Right atrium auricular region (tissue), 2 donors: ENCODE measurements around the gene CD164L2. TPM values are rescaled to one million over a fixed set of nuclear protein-coding genes. Genes with fewer than 3 reads are reported as not detected.

Experiments used
- DNase-seq: peaks from one replicate; pipeline ENCODE4 v3.0.0-alpha.2; 2019; ENCODE audit warnings: low spot score
- H3K27ac ChIP-seq, 2 donors: fragments of 200-600 bp; sonication (generic); 1 replicate in 1 of 2; 2 replicates in 1 of 2; pipeline ENCODE4 v1.5.1; 2016 to 2019
- H3K27me3 ChIP-seq, 2 donors: fragments of 200-600 bp; sonication (generic); one replicate each; pipeline versions ENCODE4 v1.5.1 to v1.6.0; 2017 to 2019
- H3K36me3 ChIP-seq: fragments of 200-600 bp; sonication (generic); one replicate; pipeline ENCODE4 v1.5.1; 2016
- H3K4me1 ChIP-seq, 2 donors: fragments of 200-600 bp; sonication (generic); one replicate each; pipeline versions ENCODE4 v1.5.1 to v1.6.0; 2017 to 2019
- H3K4me3 ChIP-seq, 2 donors: fragments of 200-600 bp; sonication (generic); 1 replicate in 1 of 2; 2 replicates in 1 of 2; pipeline ENCODE4 v1.5.1; 2017 to 2019; ENCODE audit warnings: mild to moderate bottlenecking in 1 of 2, moderate library complexity in 1 of 2
- H3K9me3 ChIP-seq, 2 donors: fragments of 200-600 bp; sonication (generic); one replicate each; pipeline ENCODE4 v1.5.1; 2019
- total RNA-seq, 2 donors: library from RNA; depleted of rRNA; stranded (reverse); fragments of >200 nt; gene quantifications; one replicate each; pipeline ENCODE4 v1.1.0, GENCODE V29; 2016
- TF ChIP-seq, protein P1 (sequence below), 2 donors: fragments of 200-600 bp; sonication (generic); IDR thresholded peaks; one replicate each; pipeline ENCODE4 v1.5.1; 2019; ENCODE audit warnings: antibody characterized with exemption in 2 of 2

Gene CD164L2
- total RNA-seq, 2 donors from 2014 or later = not detected

GRCh38 chr1:27374362-27375086 is 8.6 kb downstream of the CD164L2 start, which contains the start of gene FCN3:
FCN3 (minus strand) TSS chr1:27374824; CDS start chr1:27374818, 6 bp downstream.
- H3K27me3 ChIP-seq = no peaks in the 10 kb centered on the region
- no peak within 1 kb of the TSS for H3K4me3 ChIP-seq
- H3K27ac ChIP-seq = peak within 1 kb of the TSS; percentile 42 to 53
- H3K4me1 ChIP-seq = peaks cover 0 to under 1% of the 10 kb centered on the region in 2 donors
- no peak for DNase-seq
- H3K9me3 ChIP-seq = no peaks in the 10 kb centered on the region
- TF ChIP-seq, protein P1, sequence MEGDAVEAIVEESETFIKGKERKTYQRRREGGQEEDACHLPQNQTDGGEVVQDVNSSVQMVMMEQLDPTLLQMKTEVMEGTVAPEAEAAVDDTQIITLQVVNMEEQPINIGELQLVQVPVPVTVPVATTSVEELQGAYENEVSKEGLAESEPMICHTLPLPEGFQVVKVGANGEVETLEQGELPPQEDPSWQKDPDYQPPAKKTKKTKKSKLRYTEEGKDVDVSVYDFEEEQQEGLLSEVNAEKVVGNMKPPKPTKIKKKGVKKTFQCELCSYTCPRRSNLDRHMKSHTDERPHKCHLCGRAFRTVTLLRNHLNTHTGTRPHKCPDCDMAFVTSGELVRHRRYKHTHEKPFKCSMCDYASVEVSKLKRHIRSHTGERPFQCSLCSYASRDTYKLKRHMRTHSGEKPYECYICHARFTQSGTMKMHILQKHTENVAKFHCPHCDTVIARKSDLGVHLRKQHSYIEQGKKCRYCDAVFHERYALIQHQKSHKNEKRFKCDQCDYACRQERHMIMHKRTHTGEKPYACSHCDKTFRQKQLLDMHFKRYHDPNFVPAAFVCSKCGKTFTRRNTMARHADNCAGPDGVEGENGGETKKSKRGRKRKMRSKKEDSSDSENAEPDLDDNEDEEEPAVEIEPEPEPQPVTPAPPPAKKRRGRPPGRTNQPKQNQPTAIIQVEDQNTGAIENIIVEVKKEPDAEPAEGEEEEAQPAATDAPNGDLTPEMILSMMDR (IDR thresholded peaks at IDR 0.05) = no peak
- no peaks in the 10 kb centered on the region for H3K36me3 ChIP-seq

- Histone ChIP-seq H3K36me3 (no peaks in the 10 kb centered on the region), H3K4me1 (peaks cover 0 to 15% of the 10 kb centered on the region in 2 donors), H3K9me3 (no peaks in the 10 kb centered on the region), H3K27me3 (no peaks in the 10 kb centered on the region), H3K4me3 (no peak overlapping the region), H3K27ac (peak overlapping the region; percentile 42 to 53)
- DNase-seq = no peak
- TF ChIP-seq, protein P1 (IDR thresholded peaks at IDR 0.05) = no peak
Measured at GRCh38 chr1:27372808-27373690, 10.1 kb downstream of the CD164L2 start.

DNA sequence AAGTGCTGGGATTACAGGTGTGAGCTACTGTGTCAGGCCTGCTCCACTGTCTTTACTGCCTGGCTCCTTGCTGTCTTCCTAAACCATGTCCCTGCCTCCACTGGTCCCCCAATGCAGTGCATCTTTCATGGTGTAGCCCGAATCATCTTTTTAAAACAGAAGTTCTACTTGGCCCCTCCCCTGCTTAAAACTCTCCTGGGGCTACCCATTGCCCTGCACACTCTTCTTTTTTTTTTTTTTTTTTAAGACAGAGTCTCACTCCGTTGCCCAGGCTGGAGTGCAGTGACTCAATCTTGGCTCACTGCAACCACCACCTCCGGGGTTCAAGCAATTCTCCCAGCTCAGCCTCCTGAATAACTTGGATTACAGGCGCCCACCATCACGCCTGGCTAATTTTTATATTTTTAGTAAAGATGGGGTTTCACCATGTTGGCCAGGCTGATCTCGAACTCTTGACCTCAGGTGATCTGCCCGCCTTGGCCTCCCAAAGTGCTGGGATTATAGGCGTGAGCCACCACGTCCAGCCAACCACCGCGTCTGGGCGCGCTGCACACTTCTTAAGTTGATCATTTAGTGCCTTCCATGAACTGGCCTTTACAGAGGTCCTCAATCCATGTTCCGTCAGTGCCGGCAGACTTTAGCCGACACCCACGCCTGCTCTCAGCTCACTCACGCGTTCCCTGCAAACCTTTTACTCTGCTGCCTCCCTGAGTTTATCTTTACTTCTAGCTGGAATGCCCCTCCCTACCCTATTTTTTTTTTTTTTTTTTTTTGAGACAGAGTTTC is 10.9 kb downstream of the CD164L2 start:
- no peaks in the 10 kb centered on the region for H3K36me3 ChIP-seq
- DNase-seq = no peak
- no peaks in the 10 kb centered on the region for H3K9me3 ChIP-seq
- no peak overlapping the region for H3K27ac ChIP-seq
- H3K27me3 ChIP-seq = no peaks in the 10 kb centered on the region
- peaks cover 0 to 23% of the 10 kb centered on the region in 2 donors for H3K4me1 ChIP-seq
- TF ChIP-seq, protein P1 (IDR thresholded peaks at IDR 0.05) = no peak
- no peak overlapping the region for H3K4me3 ChIP-seq

GRCh38 chr1:27368869-27369582 is 14.1 kb downstream of the CD164L2 start:
- H3K27ac ChIP-seq = peak overlapping the region; percentile 11 to 39
- H3K4me1 ChIP-seq = peaks cover 0 to 40% of the 10 kb centered on the region in 2 donors
- H3K27me3 ChIP-seq = no peaks in the 10 kb centered on the region
- peaks cover 8% of the 10 kb centered on the region for H3K36me3 ChIP-seq
- TF ChIP-seq, protein P1 (IDR thresholded peaks at IDR 0.05) = peak in 1 of 2 donors; percentile 41
- H3K4me3 ChIP-seq = no peak overlapping the region
- no peaks in the 10 kb centered on the region for H3K9me3 ChIP-seq
- DNase-seq = no peak

GRCh38 chr1:27367160-27367650 is 15.9 kb downstream of the CD164L2 start:
- no peaks in the 10 kb centered on the region for H3K9me3 ChIP-seq
- no peak for DNase-seq
- TF ChIP-seq, protein P1 (IDR thresholded peaks at IDR 0.05) = no peak
- peaks cover 0 to 44% of the 10 kb centered on the region in 2 donors for H3K4me1 ChIP-seq
- peak overlapping the region; percentile 72 to 79 for H3K4me3 ChIP-seq
- H3K27me3 ChIP-seq = no peaks in the 10 kb centered on the region
- peaks cover 27% of the 10 kb centered on the region for H3K36me3 ChIP-seq
- H3K27ac ChIP-seq = peak overlapping the region; percentile 99
